GM18873 (cell line): ENCODE results near the gene LRSAM1.

ENCODE experiments used
- ATAC-seq: cut with Tn5 transposase; IDR thresholded peaks from one replicate; pipeline ENCODE4 v1.9.1; 2021; ENCODE audit warnings: mild to moderate bottlenecking, moderate library complexity, moderate number of reproducible peaks; ENCODE audit not compliant: unreplicated experiment, low FRiP score

Gene LRSAM1

DNA sequence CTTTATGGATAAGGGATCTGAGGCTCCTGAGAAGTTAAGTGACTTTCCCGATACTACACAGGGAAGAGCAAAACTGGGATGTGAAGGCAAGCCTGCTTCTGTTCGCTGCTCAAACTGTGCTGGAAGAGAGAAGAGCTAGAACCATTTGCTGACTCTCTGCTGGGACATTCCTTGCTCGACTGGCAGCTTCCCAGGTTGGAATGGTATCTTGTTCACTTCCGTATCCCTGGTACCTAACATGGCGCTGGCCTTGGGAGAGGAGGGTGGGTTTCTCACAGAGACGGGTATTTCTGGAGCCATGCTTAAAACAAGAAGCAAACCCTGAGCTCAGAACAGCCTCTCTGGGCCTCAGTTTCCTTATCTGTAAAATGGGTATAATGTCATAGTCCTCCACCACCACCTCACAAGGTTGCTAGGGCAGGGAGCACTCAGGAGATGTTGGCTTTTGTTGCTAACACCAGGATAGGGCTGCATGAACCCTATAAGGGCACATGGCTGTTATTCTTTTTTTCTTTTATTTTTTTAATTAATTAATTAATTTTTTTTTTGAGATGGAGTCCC is 92.7 kb downstream of the LRSAM1 start:
- no peak for ATAC-seq

- ATAC-seq, result no peak
Measured at GRCh38 chr9:127545196-127546124, 94.2 kb downstream of the LRSAM1 start.

GRCh38 chr9:127546125-127546832 is 95.0 kb downstream of the LRSAM1 start:
- no peak for ATAC-seq

- ATAC-seq, result no peak
Measured at GRCh38 chr9:127548352-127548881, 97.1 kb downstream of the LRSAM1 start.

DNA sequence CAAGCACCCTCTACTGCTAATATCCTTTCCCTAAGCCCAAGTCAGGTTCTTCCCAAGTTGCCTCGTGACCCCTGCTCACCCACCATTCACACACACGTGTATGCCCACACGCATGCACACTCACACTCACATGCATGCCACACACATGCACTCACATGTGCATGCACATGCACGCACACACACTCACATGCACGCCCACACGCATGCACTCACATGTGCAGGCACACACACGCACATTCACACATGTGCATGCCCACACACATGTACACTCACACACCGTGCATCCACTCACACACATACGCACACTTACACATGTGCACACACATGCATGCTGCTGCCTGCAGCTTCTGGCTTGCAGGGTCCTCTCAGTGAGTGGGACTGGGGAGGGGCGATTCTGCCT is 97.9 kb downstream of the LRSAM1 start:
- no peak for ATAC-seq

GRCh38 chr9:127549751-127550150 is 98.4 kb downstream of the LRSAM1 start:
- ATAC-seq, result no peak

GRCh38 chr9:127550282-127550681 is 99.0 kb downstream of the LRSAM1 start:
- ATAC-seq, result no peak

DNA sequence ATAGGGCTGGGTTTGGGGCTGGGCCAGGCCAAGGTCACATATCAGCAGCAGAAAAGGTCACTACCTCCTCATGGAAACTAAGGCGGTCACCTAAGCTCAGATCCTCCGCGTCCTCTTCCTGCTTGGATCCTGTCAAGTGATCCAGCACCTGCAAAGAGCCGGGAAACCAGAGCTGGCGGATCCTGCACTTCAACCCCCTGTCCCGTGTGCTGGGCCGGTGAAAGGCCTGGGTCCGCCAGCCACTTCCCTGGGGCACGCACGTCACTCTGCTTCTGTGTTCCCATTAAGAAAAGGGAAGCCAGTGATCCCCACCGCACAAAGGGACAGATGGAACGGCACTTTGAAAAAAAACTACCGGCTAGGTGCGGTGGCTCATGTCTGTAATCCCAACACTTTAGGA is 99.4 kb downstream of the LRSAM1 start:
- ATAC-seq, result no peak
